ENCODE results near the gene CD33. TPM values are rescaled to one million over a fixed set of nuclear protein-coding genes. Genes with fewer than 3 reads are reported as not detected.

Gene CD33
- total RNA-seq, 1 experiment from 2014 or later: 0.31 TPM

DNA sequence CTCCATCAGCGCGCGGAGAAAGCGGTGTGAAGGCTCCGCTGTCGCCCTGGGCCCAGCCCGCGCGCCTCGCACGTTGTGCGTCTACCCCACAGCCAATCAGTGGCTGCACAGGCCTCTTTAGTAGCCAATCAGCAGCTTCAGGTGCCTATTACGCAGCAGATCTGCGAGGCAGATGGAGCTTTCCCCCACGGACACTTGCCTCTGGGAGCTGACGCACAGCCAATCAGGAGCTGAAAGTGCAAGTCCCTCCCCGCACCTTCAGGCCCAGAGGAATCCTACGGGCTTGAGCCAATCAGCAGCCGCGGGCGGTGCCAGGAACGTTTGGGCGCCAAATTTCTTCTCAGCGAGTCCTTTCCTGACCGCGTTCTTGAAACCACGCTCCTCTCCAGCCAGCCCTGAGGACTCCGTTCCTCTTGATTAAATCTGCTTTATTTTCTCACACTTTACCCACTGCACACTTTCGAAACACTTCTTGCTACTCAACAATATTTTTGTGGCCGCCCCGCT, 42.9 kb upstream of the CD33 start (continued):
- TF ChIP-seq JAZF1 (CRISPR knock-in tag; IDR thresholded peaks at IDR 0.05): no peak
- TF ChIP-seq, protein P1, sequence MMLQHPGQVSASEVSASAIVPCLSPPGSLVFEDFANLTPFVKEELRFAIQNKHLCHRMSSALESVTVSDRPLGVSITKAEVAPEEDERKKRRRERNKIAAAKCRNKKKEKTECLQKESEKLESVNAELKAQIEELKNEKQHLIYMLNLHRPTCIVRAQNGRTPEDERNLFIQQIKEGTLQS (CRISPR knock-in tag; conservative IDR thresholded peaks at IDR 0.05): 0 out of 2 replicates have a peak, but pooled peaks have one; percentile 21
- TF ChIP-seq SP1 (CRISPR knock-in tag; conservative IDR thresholded peaks at IDR 0.05): peak; percentile 57; the same call in 1 of the 2 replicates
- TF ChIP-seq SMAD4 (CRISPR knock-in tag; IDR thresholded peaks at IDR 0.05): no peak
- TF ChIP-seq, protein P2, sequence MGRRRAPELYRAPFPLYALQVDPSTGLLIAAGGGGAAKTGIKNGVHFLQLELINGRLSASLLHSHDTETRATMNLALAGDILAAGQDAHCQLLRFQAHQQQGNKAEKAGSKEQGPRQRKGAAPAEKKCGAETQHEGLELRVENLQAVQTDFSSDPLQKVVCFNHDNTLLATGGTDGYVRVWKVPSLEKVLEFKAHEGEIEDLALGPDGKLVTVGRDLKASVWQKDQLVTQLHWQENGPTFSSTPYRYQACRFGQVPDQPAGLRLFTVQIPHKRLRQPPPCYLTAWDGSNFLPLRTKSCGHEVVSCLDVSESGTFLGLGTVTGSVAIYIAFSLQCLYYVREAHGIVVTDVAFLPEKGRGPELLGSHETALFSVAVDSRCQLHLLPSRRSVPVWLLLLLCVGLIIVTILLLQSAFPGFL (CRISPR knock-in tag; IDR thresholded peaks at IDR 0.05; ENCODE audit: borderline replicate concordance): no peak
- peak; percentile 62 for TF ChIP-seq ZNF263 (CRISPR knock-in tag; IDR thresholded peaks at IDR 0.05; ENCODE audit: low read depth)
- TF ChIP-seq TEAD4 (CRISPR knock-in tag; IDR thresholded peaks at IDR 0.05): no peak
- no peak for TF ChIP-seq ZNF423 (CRISPR knock-in tag; IDR thresholded peaks at IDR 0.05)
- TF ChIP-seq ZNF396 (CRISPR knock-in tag; IDR thresholded peaks at IDR 0.05; ENCODE audit: borderline replicate concordance): no peak
- no peak for TF ChIP-seq EMX1 (CRISPR knock-in tag; IDR thresholded peaks at IDR 0.05)
- TF ChIP-seq RELA (CRISPR knock-in tag; IDR thresholded peaks at IDR 0.05; ENCODE audit: borderline replicate concordance): peak; percentile 75; the same call in 1 of the 2 replicates
- TF ChIP-seq RORB (CRISPR knock-in tag; IDR thresholded peaks at IDR 0.05): no peak
- TF ChIP-seq, protein P3, sequence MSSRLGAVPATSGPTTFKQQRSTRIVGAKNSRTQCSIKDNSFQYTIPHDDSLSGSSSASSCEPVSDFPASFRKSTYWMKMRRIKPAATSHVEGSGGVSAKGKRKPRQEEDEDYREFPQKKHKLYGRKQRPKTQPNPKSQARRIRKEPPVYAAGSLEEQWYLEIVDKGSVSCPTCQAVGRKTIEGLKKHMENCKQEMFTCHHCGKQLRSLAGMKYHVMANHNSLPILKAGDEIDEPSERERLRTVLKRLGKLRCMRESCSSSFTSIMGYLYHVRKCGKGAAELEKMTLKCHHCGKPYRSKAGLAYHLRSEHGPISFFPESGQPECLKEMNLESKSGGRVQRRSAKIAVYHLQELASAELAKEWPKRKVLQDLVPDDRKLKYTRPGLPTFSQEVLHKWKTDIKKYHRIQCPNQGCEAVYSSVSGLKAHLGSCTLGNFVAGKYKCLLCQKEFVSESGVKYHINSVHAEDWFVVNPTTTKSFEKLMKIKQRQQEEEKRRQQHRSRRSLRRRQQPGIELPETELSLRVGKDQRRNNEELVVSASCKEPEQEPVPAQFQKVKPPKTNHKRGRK (CRISPR knock-in tag; IDR thresholded peaks at IDR 0.05; ENCODE audit: borderline replicate concordance): no peak
- peak; percentile 50; the same call in 1 of the 2 replicates for TF ChIP-seq ELF4 (CRISPR knock-in tag; IDR thresholded peaks at IDR 0.05; ENCODE audit: low read depth)
- TF ChIP-seq NFATC4 (CRISPR knock-in tag; IDR thresholded peaks at IDR 0.05): no peak
- TF ChIP-seq, protein P4, sequence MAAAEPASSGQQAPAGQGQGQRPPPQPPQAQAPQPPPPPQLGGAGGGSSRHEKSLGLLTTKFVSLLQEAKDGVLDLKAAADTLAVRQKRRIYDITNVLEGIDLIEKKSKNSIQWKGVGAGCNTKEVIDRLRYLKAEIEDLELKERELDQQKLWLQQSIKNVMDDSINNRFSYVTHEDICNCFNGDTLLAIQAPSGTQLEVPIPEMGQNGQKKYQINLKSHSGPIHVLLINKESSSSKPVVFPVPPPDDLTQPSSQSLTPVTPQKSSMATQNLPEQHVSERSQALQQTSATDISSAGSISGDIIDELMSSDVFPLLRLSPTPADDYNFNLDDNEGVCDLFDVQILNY (CRISPR knock-in tag; IDR thresholded peaks at IDR 0.05): peak; percentile 86
- TF ChIP-seq, protein P5, sequence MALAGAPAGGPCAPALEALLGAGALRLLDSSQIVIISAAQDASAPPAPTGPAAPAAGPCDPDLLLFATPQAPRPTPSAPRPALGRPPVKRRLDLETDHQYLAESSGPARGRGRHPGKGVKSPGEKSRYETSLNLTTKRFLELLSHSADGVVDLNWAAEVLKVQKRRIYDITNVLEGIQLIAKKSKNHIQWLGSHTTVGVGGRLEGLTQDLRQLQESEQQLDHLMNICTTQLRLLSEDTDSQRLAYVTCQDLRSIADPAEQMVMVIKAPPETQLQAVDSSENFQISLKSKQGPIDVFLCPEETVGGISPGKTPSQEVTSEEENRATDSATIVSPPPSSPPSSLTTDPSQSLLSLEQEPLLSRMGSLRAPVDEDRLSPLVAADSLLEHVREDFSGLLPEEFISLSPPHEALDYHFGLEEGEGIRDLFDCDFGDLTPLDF (CRISPR knock-in tag; IDR thresholded peaks at IDR 0.05): peak; percentile 53; the same call in 1 of the 2 replicates
- TF ChIP-seq ETV6 (CRISPR knock-in tag; IDR thresholded peaks at IDR 0.05): peak; percentile 65; the same call in 1 of the 2 replicates
- TF ChIP-seq IRF2 (CRISPR knock-in tag; IDR thresholded peaks at IDR 0.05; ENCODE audit: borderline replicate concordance, low read depth): no peak
- no peak for TF ChIP-seq OVOL2 (CRISPR knock-in tag; IDR thresholded peaks at IDR 0.05; ENCODE audit: borderline replicate concordance)
- TF ChIP-seq, protein P6, sequence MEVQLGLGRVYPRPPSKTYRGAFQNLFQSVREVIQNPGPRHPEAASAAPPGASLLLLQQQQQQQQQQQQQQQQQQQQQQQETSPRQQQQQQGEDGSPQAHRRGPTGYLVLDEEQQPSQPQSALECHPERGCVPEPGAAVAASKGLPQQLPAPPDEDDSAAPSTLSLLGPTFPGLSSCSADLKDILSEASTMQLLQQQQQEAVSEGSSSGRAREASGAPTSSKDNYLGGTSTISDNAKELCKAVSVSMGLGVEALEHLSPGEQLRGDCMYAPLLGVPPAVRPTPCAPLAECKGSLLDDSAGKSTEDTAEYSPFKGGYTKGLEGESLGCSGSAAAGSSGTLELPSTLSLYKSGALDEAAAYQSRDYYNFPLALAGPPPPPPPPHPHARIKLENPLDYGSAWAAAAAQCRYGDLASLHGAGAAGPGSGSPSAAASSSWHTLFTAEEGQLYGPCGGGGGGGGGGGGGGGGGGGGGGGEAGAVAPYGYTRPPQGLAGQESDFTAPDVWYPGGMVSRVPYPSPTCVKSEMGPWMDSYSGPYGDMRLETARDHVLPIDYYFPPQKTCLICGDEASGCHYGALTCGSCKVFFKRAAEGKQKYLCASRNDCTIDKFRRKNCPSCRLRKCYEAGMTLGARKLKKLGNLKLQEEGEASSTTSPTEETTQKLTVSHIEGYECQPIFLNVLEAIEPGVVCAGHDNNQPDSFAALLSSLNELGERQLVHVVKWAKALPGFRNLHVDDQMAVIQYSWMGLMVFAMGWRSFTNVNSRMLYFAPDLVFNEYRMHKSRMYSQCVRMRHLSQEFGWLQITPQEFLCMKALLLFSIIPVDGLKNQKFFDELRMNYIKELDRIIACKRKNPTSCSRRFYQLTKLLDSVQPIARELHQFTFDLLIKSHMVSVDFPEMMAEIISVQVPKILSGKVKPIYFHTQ (CRISPR knock-in tag; IDR thresholded peaks at IDR 0.05): no peak
- no peak for TF ChIP-seq PRRX2 (CRISPR knock-in tag; IDR thresholded peaks at IDR 0.05)
- TF ChIP-seq, protein P7, sequence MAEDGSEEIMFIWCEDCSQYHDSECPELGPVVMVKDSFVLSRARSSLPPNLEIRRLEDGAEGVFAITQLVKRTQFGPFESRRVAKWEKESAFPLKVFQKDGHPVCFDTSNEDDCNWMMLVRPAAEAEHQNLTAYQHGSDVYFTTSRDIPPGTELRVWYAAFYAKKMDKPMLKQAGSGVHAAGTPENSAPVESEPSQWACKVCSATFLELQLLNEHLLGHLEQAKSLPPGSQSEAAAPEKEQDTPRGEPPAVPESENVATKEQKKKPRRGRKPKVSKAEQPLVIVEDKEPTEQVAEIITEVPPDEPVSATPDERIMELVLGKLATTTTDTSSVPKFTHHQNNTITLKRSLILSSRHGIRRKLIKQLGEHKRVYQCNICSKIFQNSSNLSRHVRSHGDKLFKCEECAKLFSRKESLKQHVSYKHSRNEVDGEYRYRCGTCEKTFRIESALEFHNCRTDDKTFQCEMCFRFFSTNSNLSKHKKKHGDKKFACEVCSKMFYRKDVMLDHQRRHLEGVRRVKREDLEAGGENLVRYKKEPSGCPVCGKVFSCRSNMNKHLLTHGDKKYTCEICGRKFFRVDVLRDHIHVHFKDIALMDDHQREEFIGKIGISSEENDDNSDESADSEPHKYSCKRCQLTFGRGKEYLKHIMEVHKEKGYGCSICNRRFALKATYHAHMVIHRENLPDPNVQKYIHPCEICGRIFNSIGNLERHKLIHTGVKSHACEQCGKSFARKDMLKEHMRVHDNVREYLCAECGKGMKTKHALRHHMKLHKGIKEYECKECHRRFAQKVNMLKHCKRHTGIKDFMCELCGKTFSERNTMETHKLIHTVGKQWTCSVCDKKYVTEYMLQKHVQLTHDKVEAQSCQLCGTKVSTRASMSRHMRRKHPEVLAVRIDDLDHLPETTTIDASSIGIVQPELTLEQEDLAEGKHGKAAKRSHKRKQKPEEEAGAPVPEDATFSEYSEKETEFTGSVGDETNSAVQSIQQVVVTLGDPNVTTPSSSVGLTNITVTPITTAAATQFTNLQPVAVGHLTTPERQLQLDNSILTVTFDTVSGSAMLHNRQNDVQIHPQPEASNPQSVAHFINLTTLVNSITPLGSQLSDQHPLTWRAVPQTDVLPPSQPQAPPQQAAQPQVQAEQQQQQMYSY (CRISPR knock-in tag; IDR thresholded peaks at IDR 0.05): peak; percentile 72; the same call in 1 of the 2 replicates
- TF ChIP-seq, protein P8, sequence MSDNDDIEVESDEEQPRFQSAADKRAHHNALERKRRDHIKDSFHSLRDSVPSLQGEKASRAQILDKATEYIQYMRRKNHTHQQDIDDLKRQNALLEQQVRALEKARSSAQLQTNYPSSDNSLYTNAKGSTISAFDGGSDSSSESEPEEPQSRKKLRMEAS (CRISPR knock-in tag; IDR thresholded peaks at IDR 0.05): peak; percentile 94
- TF ChIP-seq ZBTB21 (CRISPR knock-in tag; IDR thresholded peaks at IDR 0.05; ENCODE audit: borderline replicate concordance): no peak; the same call in 1 of the 2 replicates
- 0 out of 2 replicates have a peak, but pooled peaks have one; percentile 67 for TF ChIP-seq CREM (CRISPR knock-in tag; IDR thresholded peaks at IDR 0.05)
- TF ChIP-seq ZNF232 (CRISPR knock-in tag; IDR thresholded peaks at IDR 0.05): peak; percentile 36; the same call in 1 of the 2 replicates
- TF ChIP-seq JUN (CRISPR knock-in tag; IDR thresholded peaks at IDR 0.05): no peak
